DND-41 (cell line): ENCODE results near the gene ADPRHL1.

Source experiments
- ATAC-seq: fragments of 200-7000 bp; cut with Tn5 transposase; 3 replicates; pipeline ENCODE4 v1.9.1; 2021; ENCODE audit warnings: low read depth; ENCODE audit not compliant: insufficient read depth
- DNase-seq: peaks from one replicate; pipeline ENCODE4 v3.0.0-alpha.2; 2020
- H2AFZ ChIP-seq: 2 replicates; pipeline ENCODE4 v1.6.0; 2012; ENCODE audit warnings: low read depth, low read length
- H3K27ac ChIP-seq: 2 replicates; pipeline ENCODE4 v1.5.1; 2012; ENCODE audit warnings: low read length, inconsistent platforms
- H3K27me3 ChIP-seq: fragments of 200-600 bp; sonication (generic); 2 replicates; pipeline ENCODE4 v1.6.0; 2012; ENCODE audit warnings: low read length, mild to moderate bottlenecking, inconsistent platforms; ENCODE audit not compliant: insufficient read depth, poor library complexity
- H3K36me3 ChIP-seq: 2 replicates; pipeline ENCODE4 v1.5.1; 2012; ENCODE audit warnings: low read length, inconsistent platforms; ENCODE audit not compliant: insufficient read depth
- H3K4me1 ChIP-seq: 2 replicates; pipeline ENCODE4 v1.5.1; 2012; ENCODE audit warnings: mild to moderate bottlenecking, low read length; ENCODE audit not compliant: insufficient read depth
- H3K4me2 ChIP-seq: 2 replicates; pipeline ENCODE4 v1.6.0; 2012; ENCODE audit warnings: mild to moderate bottlenecking, moderate library complexity, low read length, inconsistent platforms; ENCODE audit not compliant: insufficient read depth
- H3K4me3 ChIP-seq, 2 experiments: fragments of 200-600 bp in 1 of 2; shearing (Covaris generic) in 1 of 2; 2 replicates each; pipeline ENCODE4 v1.5.1; 2012 to 2016; ENCODE audit warnings: inconsistent platforms in 2 of 2, low read length in 2 of 2, mild to moderate bottlenecking in 2 of 2, low read depth in 1 of 2, moderate library complexity in 1 of 2
- H3K79me2 ChIP-seq: 2 replicates; pipeline ENCODE4 v1.6.0; 2012; ENCODE audit warnings: low read length, inconsistent platforms; ENCODE audit not compliant: insufficient read depth
- H3K9ac ChIP-seq: 2 replicates; pipeline ENCODE4 v1.6.0; 2012; ENCODE audit warnings: low read depth, mild to moderate bottlenecking, inconsistent platforms, low read length, moderate library complexity
- H3K9me3 ChIP-seq: 2 replicates; pipeline ENCODE4 v1.5.1; 2012; ENCODE audit warnings: low read length, moderate library complexity, mild to moderate bottlenecking, inconsistent platforms; ENCODE audit not compliant: insufficient read depth, severe bottlenecking
- H4K20me1 ChIP-seq: 2 replicates; pipeline ENCODE4 v1.6.0; 2012; ENCODE audit warnings: low read length; ENCODE audit not compliant: insufficient read depth
- EZH2 ChIP-seq: IDR thresholded peaks from 3 replicates; pipeline ENCODE4 v1.6.1; 2012; ENCODE audit warnings: borderline replicate concordance, low read depth, mild to moderate bottlenecking, moderate library complexity, low read length, inconsistent platforms; ENCODE audit not compliant: severe bottlenecking
- TF ChIP-seq, protein P1 (sequence below): IDR thresholded peaks from 2 replicates; pipeline ENCODE4 v1.5.1; 2012; ENCODE audit warnings: borderline replicate concordance, low read length, moderate library complexity, mild to moderate bottlenecking; ENCODE audit not compliant: poor library complexity, severe bottlenecking; ENCODE audit errors: extremely low read depth

ADPRHL1 gene

DNA sequence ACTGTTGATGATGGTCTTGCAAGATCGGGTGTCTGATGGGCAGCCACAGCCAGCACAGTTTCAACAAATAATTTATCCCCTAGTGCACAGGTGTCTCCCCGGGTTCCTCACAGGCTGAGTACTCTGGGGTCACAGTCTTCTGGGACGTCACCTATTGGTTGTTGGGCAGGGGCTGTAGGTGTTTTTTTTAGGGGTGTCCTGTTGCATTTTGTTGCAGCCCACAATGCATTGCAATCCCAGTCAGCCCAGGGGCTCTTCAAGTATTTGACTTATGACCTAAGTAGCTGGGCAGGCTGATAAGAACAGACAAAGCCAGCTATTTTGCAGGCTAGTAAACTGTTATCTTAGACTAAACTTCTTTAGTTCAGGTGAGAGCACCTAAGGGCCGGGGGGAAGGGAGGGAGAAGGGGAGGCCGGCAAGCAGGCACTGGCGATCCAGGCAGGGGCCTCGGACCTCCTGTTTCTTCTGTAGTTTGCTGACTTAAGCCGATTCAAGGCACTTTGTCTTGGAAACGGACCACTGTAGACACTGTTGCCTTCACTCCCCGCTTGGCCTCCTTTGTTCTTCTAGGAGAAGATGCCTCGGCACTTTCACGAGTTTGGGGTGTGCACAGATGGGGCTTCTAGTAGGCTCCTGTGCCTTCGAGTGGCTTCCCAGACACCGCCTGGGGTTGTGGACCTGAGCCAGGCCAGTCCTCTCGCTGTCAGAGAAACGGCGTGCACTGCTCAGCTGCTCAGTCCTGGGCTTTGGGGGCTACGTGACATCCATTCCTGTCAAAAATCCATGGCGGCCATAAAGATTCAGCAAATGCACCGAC, 55.5 kb downstream of the ADPRHL1 start:
- no peaks in the 10 kb centered on the region; the same call in 1 of the 2 replicates for H3K36me3 ChIP-seq
- no peak for DNase-seq
- no peak overlapping the region for H2AFZ ChIP-seq
- no peak overlapping the region for H3K4me3 ChIP-seq
- no peaks in the 10 kb centered on the region for H3K79me2 ChIP-seq
- peaks cover 14% of the 10 kb centered on the region for H3K4me1 ChIP-seq
- no peaks in the 10 kb centered on the region for H3K9me3 ChIP-seq
- ATAC-seq = no peak
- no peak overlapping the region for H3K9ac ChIP-seq
- H3K27me3 ChIP-seq = peaks cover 4% of the 10 kb centered on the region
- TF ChIP-seq, protein P1, sequence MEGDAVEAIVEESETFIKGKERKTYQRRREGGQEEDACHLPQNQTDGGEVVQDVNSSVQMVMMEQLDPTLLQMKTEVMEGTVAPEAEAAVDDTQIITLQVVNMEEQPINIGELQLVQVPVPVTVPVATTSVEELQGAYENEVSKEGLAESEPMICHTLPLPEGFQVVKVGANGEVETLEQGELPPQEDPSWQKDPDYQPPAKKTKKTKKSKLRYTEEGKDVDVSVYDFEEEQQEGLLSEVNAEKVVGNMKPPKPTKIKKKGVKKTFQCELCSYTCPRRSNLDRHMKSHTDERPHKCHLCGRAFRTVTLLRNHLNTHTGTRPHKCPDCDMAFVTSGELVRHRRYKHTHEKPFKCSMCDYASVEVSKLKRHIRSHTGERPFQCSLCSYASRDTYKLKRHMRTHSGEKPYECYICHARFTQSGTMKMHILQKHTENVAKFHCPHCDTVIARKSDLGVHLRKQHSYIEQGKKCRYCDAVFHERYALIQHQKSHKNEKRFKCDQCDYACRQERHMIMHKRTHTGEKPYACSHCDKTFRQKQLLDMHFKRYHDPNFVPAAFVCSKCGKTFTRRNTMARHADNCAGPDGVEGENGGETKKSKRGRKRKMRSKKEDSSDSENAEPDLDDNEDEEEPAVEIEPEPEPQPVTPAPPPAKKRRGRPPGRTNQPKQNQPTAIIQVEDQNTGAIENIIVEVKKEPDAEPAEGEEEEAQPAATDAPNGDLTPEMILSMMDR = no peak
- TF ChIP-seq EZH2 = no peak
- H4K20me1 ChIP-seq = no peaks in the 10 kb centered on the region
- no peak overlapping the region for H3K27ac ChIP-seq
- no peak overlapping the region for H3K4me2 ChIP-seq

DNA sequence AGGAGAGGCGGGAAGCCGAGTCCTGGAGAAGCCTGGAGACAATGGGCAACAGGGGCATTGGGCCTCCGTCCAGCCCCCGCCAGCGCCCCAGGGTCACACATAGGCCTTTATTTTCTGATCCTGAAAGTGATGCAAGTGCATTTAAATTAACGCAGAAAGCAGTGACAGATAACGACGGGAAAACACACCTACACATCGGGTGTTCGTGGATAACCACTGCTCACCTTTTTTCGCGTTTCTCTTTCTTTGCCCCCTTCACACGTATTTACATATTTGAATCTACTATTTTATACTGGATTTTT, 59.0 kb downstream of the ADPRHL1 start:
- Histone ChIP-seq H3K4me2 (peak overlapping the region; percentile 86), H3K27ac (no peak overlapping the region), H2AFZ (peak overlapping the region; percentile 79), H3K27me3 (peaks cover 4% of the 10 kb centered on the region), H3K4me1 (peaks cover 14% of the 10 kb centered on the region), H3K9me3 (peaks cover 2% of the 10 kb centered on the region), H3K4me3 (peak overlapping the region in 1 of 2 experiments; percentile 41; a peak in 2 of 4 replicates), H3K36me3 (no peaks in the 10 kb centered on the region; the same call in 1 of the 2 replicates), H3K9ac (peak overlapping the region; percentile 67), H3K79me2 (no peaks in the 10 kb centered on the region), H4K20me1 (no peaks in the 10 kb centered on the region)
- ATAC-seq (no peak), DNase-seq (no peak)
- TF ChIP-seq, protein P1 = no peak

DNA sequence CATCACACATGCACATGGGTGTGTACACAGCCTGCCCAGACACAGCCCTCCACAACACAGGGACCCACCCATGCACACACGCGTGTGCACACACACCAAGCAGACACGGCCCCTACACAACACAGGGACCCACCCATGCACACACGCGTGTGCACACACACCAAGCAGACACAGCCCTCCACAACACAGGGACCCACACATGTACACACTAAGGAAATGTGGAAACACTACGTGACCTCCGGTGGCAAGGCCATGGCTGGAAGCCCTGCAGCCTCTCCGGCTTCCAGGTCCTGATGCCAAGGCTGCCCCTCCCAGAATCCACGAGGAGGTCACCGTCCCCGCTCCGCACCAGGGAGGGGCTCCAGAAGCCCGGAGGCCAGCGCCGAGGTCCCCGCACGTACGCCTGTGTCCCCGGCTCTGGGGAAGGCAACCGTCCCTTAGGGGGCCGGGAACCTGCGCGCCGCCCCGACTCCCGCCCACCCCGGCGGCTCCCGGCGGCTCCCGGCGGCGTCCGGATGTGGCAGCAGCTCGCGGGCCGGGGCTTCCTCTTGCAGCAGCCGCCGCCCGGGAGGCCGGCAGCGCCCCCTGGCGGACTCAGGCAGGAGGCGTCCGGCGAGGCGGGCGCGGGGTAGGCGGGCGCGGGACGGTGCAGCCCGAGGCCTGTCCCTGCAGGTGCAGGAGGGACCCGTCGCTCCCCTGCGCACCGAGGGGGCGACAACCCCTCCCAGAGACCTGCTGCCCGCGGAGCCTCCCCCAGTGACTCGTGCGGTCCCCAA, 59.5 kb downstream of the ADPRHL1 start:
- H3K27me3 ChIP-seq = peaks cover 4% of the 10 kb centered on the region
- H3K27ac ChIP-seq = peak overlapping the region; percentile 73
- peak overlapping the region; percentile 91 for H2AFZ ChIP-seq
- H3K4me2 ChIP-seq = peak overlapping the region; percentile 86
- peak overlapping the region; percentile 67 for H3K9ac ChIP-seq
- peaks cover 14% of the 10 kb centered on the region for H3K4me1 ChIP-seq
- ATAC-seq (peak; percentile 96), DNase-seq (peak; percentile 87)
- peak overlapping the region; percentile 25 to 77; a peak in 3 of 4 replicates for H3K4me3 ChIP-seq
- TF ChIP-seq, protein P1 = peak; percentile 80
- TF ChIP-seq EZH2 = no peak
- no peaks in the 10 kb centered on the region for H3K79me2 ChIP-seq
- no peaks in the 10 kb centered on the region; the same call in 1 of the 2 replicates for H3K36me3 ChIP-seq
- no peaks in the 10 kb centered on the region for H4K20me1 ChIP-seq
- H3K9me3 ChIP-seq = peaks cover 5% of the 10 kb centered on the region
